GM23248 (cell line): Measurements from ENCODE around the gene LPGAT1. TPM values are rescaled to one million over a fixed set of nuclear protein-coding genes. Genes with fewer than 3 reads are reported as not detected.

Experiments used
- DNase-seq: peaks from one replicate; pipeline ENCODE4 v3.0.0-alpha.2; 2015
- H2AFZ ChIP-seq: fragments of 200-600 bp; sonication (generic); 2 replicates; pipeline ENCODE4 v1.6.1; 2016; ENCODE audit warnings: antibody characterized with exemption
- H3F3A ChIP-seq: fragments of 200-600 bp; sonication (generic); 2 replicates; pipeline ENCODE4 v1.6.1; 2016; ENCODE audit warnings: mild to moderate bottlenecking, antibody characterized with exemption, mixed run types; ENCODE audit not compliant: insufficient read depth
- H3K27ac ChIP-seq: fragments of 200-600 bp; sonication (generic); 2 replicates; pipeline ENCODE4 v1.5.1; 2016; ENCODE audit warnings: mild to moderate bottlenecking
- H3K27me3 ChIP-seq: fragments of 200-600 bp; sonication (generic); replicated peaks from 2 replicates; pipeline ENCODE4 v1.6.1; 2016; ENCODE audit warnings: mild to moderate bottlenecking; ENCODE audit not compliant: insufficient read depth
- H3K36me3 ChIP-seq: fragments of 200-600 bp; sonication (generic); 2 replicates; pipeline ENCODE4 v1.6.1; 2016; ENCODE audit warnings: low read depth, mild to moderate bottlenecking
- H3K4me1 ChIP-seq: fragments of 200-600 bp; sonication (generic); 2 replicates; pipeline ENCODE4 v1.6.1; 2016; ENCODE audit warnings: mild to moderate bottlenecking; ENCODE audit not compliant: insufficient read depth
- H3K4me2 ChIP-seq: fragments of 200-600 bp; sonication (generic); one replicate; pipeline ENCODE4 v1.6.1; 2016; ENCODE audit warnings: mild to moderate bottlenecking; ENCODE audit not compliant: unreplicated experiment
- H3K4me3 ChIP-seq: fragments of 200-600 bp; sonication (generic); 2 replicates; pipeline ENCODE4 v1.5.1; 2016; ENCODE audit warnings: mild to moderate bottlenecking
- H3K79me2 ChIP-seq: fragments of 200-600 bp; sonication (generic); 2 replicates; pipeline ENCODE4 v1.6.1; 2016; ENCODE audit warnings: mild to moderate bottlenecking; ENCODE audit not compliant: insufficient read depth
- H3K9ac ChIP-seq: fragments of 200-600 bp; sonication (generic); 2 replicates; pipeline ENCODE4 v1.6.1; 2016; ENCODE audit warnings: mild to moderate bottlenecking
- H3K9me2 ChIP-seq: fragments of 200-600 bp; sonication (generic); 2 replicates; pipeline ENCODE4 v1.6.1; 2016; ENCODE audit warnings: mixed run types, mild to moderate bottlenecking, moderate library complexity; ENCODE audit not compliant: insufficient read depth
- H3K9me3 ChIP-seq: fragments of 200-600 bp; sonication (generic); one replicate; pipeline ENCODE4 v1.6.1; 2017; ENCODE audit warnings: low read depth
- H4K20me1 ChIP-seq: fragments of 200-600 bp; sonication (generic); 2 replicates; pipeline ENCODE4 v1.6.0; 2016; ENCODE audit not compliant: insufficient read depth
- EZH2 ChIP-seq: fragments of 200-600 bp; sonication (generic); IDR thresholded peaks from 2 replicates; pipeline ENCODE4 v1.6.1; 2018; ENCODE audit warnings: antibody characterized with exemption, mild to moderate bottlenecking; ENCODE audit not compliant: insufficient read depth, poor library complexity, severe bottlenecking
- EZH2phosphoT487 ChIP-seq: fragments of 200-600 bp; sonication (generic); IDR thresholded peaks from 2 replicates; pipeline ENCODE4 v1.6.1; 2018; ENCODE audit warnings: antibody characterized with exemption, moderate library complexity, mild to moderate bottlenecking, low read depth; ENCODE audit not compliant: insufficient read depth
- WGBS, 2 experiments: methylation state at CpG; one replicate each; pipeline ENCODE4 v1.1.6; 2015 to 2017; ENCODE audit warnings: low lambda C conversion rate in 2 of 2, low coverage in 1 of 2; ENCODE audit errors: missing lambda C conversion rate in 2 of 2; 5-methylcytosine and 5-hydroxymethylcytosine counted together
- in situ Hi-C: fragments of 300-500 bp; cut with MboI; formaldehyde crosslinking; loops from 2 replicates; pipeline ENCODE4 v1.15.0; 2020
- polyA plus RNA-seq: library from polyadenylated mRNA; unstranded; fragments of >200 nt; fragmentation: Nextera tagmentation; extraction: Ambion mirVana; gene quantifications from 2 replicates; pipeline ENCODE4 v1.2.1, GENCODE V29; 2016
- total RNA-seq: library from RNA; depleted of rRNA; stranded (reverse); fragments of >200 nt; shearing (Covaris generic); gene quantifications from 2 replicates; pipeline ENCODE4 v1.2.3, GENCODE V29; 2014

The LPGAT1 gene
- total and polyA plus RNA-seq, 2 experiments from 2014 or later = 13.5 to 62.4 TPM

DNA sequence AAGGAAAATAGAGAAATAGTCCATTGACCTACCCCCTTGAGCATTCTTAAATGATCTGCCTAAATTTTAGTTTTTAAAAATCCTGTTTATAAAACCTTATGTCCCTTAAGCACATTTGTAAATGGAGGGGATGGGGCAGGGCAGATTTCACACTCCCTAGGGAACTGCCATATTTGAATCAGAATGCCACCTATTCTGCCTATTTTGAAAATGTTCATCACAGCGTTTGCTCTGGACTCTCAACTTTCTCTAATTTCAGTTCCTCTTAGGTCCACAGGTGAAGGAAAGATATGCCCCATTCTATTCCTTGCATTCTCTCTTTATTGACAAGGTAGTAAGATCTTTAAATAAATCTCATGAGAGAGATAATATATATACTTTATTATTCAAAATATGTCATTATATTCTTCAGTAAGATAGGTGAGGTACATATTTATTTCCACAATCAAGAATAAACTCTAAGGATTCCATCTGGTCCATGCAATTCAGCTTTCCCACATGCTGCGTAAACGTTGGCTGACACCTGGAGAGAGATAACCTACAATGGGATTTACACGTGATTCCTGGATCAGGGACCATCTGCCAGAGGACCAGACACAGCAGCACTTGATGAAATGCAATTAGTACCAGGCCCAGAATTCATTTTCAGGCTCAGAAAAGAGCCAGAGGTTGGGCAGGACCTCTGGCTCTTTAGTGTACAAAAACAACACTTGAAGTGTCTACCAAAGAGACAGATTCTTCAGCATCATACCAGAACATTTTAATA, 1.2 kb upstream of the LPGAT1 start:
- peaks cover 16% of the 10 kb centered on the region; the same call in 1 of the 2 replicates for H3F3A ChIP-seq
- peaks cover 23% of the 10 kb centered on the region; the same call in 1 of the 2 replicates for H3K79me2 ChIP-seq
- H3K4me1 ChIP-seq = peaks cover 7% of the 10 kb centered on the region; the same call in 1 of the 2 replicates
- in situ Hi-C loops = no loop called here
- DNase-seq = no peak
- H3K9me3 ChIP-seq = no peaks in the 10 kb centered on the region
- H3K4me3 ChIP-seq = no peak overlapping the region
- H3K36me3 ChIP-seq = no peaks in the 10 kb centered on the region
- H4K20me1 ChIP-seq = no peaks in the 10 kb centered on the region
- no peak overlapping the region for H2AFZ ChIP-seq
- TF ChIP-seq EZH2phosphoT487 (no peak), EZH2 (no peak)
- no peak overlapping the region for H3K9ac ChIP-seq
- no peak overlapping the region for H3K27ac ChIP-seq
- H3K9me2 ChIP-seq = no peaks in the 10 kb centered on the region
- H3K27me3 ChIP-seq = no peaks in the 10 kb centered on the region
- WGBS, 2 experiments = 79% methylated on average over 4 of the region's 4 CpGs
- no peak overlapping the region for H3K4me2 ChIP-seq

DNA sequence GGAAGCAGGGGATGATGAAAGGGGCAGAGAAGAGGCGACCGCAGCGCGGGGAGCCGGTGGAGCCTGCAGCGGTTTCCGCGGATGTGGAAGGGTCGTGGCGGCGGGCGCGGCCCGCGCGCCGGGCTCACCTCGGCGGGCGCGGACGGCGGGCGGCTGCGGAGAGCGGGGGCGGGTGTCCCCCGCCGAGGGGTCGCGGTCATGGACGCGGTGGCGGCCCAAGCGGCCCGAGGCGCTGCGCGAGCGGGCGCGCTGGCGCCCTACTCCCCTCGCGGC, 572 bp downstream of the LPGAT1 start:
- Histone ChIP-seq H3K27ac (peak overlapping the region; percentile 11; the same call in 1 of the 2 replicates), H2AFZ (peak overlapping the region; percentile 80)
- no peak for DNase-seq

DNA sequence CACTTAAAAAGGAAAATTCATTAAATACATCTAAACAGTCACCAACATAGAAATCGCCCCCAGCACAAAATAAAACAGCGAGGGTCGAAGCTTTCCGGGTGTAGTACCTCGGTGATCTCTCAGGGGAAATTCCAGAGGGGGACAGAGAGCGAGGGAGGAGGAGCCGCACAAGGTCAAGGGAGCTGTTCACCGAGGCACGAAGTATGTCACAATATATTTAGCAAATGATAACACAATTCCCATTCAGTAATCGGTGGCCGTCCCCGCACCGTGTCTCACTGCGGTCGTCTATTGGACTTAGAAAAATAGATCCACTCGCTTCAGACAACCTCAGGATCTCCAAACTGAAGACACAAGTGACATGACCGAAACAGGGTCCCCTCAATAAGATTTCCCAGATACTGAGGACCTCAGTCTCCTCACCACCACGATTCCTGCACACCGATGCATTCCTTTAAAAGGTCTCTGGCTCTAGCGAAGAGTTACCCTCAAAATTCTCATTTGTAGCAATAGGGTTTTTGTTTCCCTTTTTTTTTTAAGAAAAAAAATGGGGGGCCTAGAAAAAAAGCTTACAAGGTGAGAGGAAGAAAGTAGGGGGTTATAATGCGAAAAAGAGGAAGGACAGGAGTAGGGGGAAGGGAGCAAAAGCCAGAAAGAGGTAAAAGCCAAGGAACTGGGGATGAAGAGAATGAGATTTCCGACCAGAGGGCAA, 1.1 kb downstream of the LPGAT1 start:
- in situ Hi-C loops = no loop called here
- peak; percentile 56 for DNase-seq

More for the DNA sequence above, 572 bp downstream of the LPGAT1 start:
- no peak for TF ChIP-seq EZH2
- TF ChIP-seq EZH2phosphoT487 = no peak
- Histone ChIP-seq H3K9me2 (no peaks in the 10 kb centered on the region), H3K4me2 (peak overlapping the region; percentile 94), H4K20me1 (no peaks in the 10 kb centered on the region), H3K4me3 (peak overlapping the region; percentile 73), H3K36me3 (no peaks in the 10 kb centered on the region), H3F3A (peaks cover 22% of the 10 kb centered on the region), H3K27me3 (no peaks in the 10 kb centered on the region), H3K79me2 (peaks cover 25% of the 10 kb centered on the region), H3K9me3 (no peaks in the 10 kb centered on the region), H3K4me1 (peaks cover 18% of the 10 kb centered on the region), H3K9ac (peak overlapping the region; percentile 85)
- in situ Hi-C loops = no loop called here
- 2% methylated on average over 9 to 40 of the region's 45 CpGs for WGBS, 2 experiments

DNA sequence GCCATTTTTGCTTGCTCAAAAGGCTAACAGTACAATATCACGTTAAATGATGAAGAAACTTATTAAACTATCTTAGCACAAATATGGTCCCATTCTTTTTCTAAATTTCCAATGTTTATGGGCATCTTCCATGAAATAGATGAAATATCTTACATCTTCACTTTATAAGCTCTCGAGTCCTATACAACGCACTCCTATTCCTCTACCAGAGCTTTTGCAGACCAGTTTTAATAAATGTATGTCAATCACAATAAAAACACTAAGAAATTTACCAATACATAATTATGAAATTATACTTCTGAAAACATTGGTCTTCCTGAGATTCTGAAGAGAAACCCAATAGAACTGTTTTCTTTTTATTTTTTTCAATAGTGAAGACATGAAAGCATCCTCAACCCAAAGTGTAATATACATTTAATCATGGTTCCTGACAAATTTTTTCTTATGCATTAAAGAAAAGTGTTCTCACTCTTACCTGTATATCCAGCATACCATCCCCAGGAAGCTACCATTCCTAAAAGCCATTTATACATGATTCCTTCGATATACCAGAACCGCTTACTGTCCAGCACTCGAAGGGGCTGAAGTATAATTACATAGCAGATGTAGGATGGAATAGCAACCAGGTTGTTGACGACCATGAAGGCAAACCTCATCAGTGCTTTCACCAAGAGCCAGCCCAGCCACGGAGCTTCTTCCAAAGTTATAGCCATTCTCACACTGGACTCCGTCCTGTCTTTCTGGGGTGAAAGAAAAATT, 1.8 kb downstream of the LPGAT1 start:
- Histone ChIP-seq H3K9me2 (no peaks in the 10 kb centered on the region), H3K9ac (peak overlapping the region; percentile 85; the same call in 1 of the 2 replicates), H2AFZ (peak overlapping the region; percentile 80), H3K27ac (no peak overlapping the region), H3K4me3 (peak overlapping the region; percentile 73), H3K4me2 (peak overlapping the region; percentile 94), H3K27me3 (no peaks in the 10 kb centered on the region), H3K9me3 (no peaks in the 10 kb centered on the region), H3F3A (peaks cover 22% of the 10 kb centered on the region), H4K20me1 (no peaks in the 10 kb centered on the region), H3K4me1 (peaks cover 18% of the 10 kb centered on the region), H3K36me3 (no peaks in the 10 kb centered on the region; the same call in 1 of the 2 replicates), H3K79me2 (peaks cover 36% of the 10 kb centered on the region)
- in situ Hi-C loops = no loop called here
- peak; percentile 33 for DNase-seq
- no peak for TF ChIP-seq EZH2
- no peak for TF ChIP-seq EZH2phosphoT487
- 82 to 84% methylated on average over 9 of the region's 9 CpGs for WGBS, 2 experiments

More for the DNA sequence above, 1.1 kb downstream of the LPGAT1 start:
- Histone ChIP-seq H3F3A (peaks cover 22% of the 10 kb centered on the region), H4K20me1 (no peaks in the 10 kb centered on the region), H3K9me3 (no peaks in the 10 kb centered on the region), H3K27me3 (no peaks in the 10 kb centered on the region), H3K4me1 (peaks cover 18% of the 10 kb centered on the region), H3K36me3 (no peaks in the 10 kb centered on the region; the same call in 1 of the 2 replicates), H3K9me2 (no peaks in the 10 kb centered on the region), H3K4me3 (peak overlapping the region; percentile 73), H3K9ac (peak overlapping the region; percentile 85), H3K4me2 (peak overlapping the region; percentile 94), H3K79me2 (peaks cover 30% of the 10 kb centered on the region), H3K27ac (0 out of 2 replicates have a peak overlapping the region, but pooled peaks have one; percentile 11), H2AFZ (peak overlapping the region; percentile 80)
- 3 to 4% methylated on average over 22 of the region's 22 CpGs for WGBS, 2 experiments
- TF ChIP-seq EZH2phosphoT487 = no peak
- TF ChIP-seq EZH2 = no peak
